SK-N-DZ (cell line): ENCODE data around the gene ANKRD13B.

Source experiments
- DNase-seq: peaks from one replicate; pipeline ENCODE4 v3.0.0-alpha.2; 2015; ENCODE audit warnings: low spot score

ANKRD13B gene

DNA sequence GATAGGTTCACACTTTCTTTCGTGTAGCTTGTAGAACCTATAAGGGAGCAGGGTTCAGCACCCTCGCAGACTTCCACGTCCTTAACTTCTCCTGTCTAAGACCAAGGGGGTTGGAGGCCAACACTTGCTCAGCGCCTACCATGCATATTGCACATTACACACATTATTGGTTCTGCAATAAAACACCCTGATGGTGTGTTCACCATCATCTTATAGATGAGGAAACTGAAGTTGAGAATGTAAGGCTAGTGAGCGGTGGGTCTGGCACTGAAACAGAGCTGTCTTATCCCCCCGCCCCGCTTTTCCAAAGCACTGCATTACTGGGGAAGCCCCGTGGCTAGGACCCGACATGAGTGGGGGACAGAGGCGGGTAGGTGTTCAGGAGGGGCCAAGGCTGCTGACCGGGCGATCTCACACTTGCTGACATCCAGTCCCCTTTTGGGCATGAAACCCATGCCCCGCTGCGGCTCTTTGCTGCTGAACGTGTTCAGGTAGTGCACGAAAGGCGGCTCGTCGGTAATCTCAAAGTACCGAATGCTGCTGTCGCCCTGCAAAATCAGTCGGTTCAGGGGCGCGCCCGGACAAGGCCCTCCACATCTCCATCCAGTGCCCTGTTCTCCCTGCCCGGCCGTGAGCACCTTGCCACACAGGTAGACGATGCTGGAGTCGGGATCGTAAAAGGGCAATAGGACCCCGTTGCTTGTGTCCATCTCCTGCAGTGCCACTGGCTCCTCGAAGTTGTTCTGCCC lies 23.5 kb downstream of the ANKRD13B start:
- no peak for DNase-seq

DNA sequence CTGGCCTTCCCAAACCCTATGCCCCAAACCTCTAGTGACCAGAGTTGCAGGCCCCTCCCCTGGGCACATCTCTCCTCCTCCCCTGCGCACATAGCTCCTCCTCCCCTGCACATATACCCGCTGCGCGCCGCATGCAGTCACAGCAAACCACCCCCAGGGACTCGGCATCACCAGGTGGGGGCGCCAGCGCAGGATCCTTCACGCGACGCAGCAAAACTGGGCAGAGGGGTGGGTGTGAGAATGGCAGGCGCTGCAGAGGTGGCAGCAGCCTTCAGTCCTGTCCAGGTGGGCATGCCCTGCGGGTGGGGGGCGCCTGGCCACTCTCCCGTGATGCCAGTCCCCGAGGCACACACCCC lies 24.2 kb downstream of the ANKRD13B start:
- DNase-seq: no peak

DNA sequence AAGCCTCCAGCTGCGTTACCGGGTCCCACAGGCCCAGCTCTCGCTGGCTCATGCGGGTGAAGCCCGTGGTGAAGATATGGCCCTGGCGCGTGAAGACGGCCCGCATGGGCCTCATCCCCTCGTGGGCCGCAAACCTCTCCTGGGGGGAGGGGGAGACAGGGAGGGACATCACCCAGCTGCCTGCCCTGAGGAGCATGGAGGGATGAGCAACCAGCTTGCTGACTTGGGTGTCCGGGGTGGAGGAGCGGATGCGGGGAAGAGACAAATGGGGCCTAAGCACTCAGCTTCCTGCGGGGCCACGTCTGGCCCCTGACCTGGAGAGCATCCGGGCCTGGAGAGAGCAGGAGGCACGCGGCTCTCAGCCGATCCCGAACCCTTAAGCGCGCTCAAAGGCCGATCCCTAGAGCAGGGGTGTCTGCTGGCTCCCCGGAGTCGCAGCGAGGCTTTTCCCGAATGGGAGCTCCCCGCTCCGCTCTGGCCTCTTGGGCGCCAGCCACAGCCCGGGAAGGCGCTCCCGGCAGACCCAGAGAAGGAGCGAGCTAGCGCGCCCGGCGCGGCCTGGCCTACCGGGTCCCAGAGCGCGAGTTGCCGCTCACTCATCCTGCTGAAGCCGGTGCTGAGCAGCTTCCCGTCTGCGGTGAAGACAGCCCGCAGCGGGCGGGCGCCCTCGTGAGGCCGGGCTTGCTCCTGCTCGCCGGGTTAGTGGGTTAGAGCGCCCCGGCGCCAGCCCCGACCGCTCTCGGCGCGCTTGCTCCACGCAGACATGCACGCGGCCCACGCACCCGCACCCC lies 24.7 kb downstream of the ANKRD13B start:
- DNase-seq: no peak

DNA sequence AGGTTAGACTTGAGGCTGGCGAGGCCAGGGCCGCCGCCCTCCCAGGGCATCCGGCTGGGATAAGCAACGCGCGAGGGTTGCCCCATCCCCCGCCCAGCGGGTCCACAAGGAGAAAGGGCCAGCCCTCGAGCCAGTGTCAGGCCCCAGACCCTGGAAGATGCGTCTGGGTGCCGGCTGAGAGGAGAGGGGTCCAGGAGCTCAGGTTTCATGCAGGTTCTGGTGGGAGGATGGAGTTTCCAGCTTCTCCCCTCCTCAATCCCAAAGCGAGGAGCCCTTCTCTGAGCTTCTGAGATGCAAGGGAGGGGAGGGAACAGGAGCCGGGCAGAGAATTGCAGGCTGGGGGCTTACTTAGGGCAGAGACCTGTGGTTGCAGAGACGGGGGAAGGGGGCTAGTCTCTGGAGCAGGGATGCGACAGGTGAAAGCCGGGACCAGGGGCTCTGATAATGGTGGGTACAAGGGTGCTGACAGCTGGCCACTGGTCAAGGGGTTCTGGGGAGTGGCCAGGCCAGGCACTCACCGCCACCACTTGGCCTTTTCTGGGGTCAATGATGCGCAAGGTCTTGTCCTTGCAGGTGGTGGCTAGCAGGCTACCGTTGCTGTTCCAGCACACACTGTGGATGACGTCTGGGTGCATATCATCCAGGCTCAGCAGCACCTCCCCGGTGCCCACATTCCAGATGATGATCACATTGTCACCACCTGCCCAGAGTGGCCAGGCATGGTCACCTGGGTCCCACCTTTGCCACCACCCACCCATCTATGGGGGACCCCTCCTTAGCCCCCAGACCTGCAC lies 25.5 kb downstream of the ANKRD13B start:
- no peak for DNase-seq

DNA sequence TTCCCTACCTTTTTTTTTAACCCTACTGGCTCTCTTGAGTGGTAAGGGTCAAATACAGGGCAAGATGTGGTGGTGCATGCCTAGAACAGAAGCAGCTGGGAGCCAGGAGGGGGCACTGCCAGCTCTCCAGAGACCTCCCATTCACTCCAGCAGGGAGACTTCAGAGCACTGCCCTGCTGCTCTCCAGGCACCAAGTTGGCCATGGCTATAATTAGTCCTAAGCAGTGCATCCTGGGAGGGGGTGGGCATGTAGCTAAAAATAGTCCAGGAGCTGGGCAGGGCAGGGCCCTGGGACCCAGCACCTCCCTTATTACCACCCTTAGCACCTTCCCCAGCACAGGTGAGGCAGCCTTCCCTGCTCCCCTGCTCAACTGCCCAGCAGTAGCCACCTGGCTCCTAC lies 26.3 kb downstream of the ANKRD13B start:
- DNase-seq: no peak

DNA sequence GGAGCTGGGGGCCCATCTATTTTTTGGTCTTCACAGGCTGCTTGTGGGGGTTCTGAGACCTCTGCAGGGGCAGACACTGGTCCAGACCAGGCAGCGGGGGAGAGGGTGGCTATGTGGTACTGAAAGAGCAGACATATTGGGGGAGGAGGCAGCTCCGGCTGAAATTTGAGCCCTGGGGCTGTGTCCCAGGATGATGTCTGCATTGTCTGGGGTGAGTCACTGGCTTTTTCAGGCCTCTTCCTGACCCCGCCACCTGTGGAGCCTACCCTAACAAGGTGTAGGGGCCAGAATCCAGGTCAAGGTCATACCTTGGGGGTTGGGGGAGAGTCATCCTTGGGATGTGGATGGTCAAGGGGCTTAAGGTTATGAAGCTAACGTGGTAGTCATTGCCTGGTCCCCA lies 27.3 kb downstream of the ANKRD13B start:
- DNase-seq: no peak

DNA sequence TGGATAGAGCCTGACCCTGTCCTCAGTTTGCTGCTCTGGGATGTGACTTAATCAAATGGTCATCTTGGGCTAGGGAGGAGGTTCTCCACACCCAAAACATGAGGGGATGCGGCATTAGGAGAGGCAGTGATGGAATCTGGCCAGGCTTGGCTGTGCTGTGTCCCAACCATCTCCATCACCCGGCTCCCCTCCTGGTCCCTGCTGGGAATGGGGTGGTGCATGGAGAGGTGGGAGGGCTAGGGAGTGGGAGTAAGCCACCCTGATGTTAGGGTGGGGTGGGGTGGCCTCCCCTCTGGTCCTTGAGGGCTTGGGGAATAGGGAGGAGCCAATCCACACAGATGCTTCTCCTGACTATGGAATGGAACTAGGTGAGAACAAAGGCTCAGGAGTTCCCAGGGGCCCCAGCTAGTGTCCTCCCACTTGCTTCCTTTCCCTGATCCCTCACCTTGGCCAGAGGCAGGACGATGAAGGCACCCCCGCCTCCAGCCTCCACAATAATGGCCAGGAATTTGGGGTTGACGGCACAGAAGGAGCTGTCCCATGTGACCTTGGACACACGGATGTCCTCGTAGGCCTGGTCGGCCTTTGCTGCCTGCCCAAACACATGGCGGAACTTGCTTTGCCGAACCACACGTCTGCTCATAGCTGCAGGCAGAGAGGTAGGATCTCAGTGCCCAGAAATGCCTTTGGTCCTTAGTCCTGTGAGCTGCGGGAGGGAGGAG lies 28.0 kb downstream of the ANKRD13B start:
- DNase-seq: no peak

DNA sequence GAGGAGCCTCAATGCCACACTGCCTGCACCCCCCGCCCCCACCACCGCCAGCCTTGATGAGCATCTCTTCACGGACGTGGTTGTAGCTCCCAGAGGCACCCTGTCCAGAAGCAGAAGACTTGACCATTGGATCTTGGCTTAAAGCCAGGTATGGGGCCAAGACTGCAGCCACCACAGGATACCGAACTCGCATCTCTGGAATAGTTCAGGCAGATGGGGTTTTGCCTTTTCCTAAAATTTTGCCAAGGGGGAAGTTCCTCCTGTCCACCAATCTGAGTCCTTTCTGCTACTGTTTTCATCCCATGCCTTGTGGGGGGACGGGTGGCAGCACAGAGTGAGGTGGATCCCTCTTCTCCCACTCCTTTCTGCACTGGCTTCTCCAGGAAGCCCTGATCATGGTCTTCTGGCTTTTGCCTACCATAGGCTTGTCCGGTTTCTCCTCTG lies 28.8 kb downstream of the ANKRD13B start:
- peak; percentile 49 for DNase-seq

DNA sequence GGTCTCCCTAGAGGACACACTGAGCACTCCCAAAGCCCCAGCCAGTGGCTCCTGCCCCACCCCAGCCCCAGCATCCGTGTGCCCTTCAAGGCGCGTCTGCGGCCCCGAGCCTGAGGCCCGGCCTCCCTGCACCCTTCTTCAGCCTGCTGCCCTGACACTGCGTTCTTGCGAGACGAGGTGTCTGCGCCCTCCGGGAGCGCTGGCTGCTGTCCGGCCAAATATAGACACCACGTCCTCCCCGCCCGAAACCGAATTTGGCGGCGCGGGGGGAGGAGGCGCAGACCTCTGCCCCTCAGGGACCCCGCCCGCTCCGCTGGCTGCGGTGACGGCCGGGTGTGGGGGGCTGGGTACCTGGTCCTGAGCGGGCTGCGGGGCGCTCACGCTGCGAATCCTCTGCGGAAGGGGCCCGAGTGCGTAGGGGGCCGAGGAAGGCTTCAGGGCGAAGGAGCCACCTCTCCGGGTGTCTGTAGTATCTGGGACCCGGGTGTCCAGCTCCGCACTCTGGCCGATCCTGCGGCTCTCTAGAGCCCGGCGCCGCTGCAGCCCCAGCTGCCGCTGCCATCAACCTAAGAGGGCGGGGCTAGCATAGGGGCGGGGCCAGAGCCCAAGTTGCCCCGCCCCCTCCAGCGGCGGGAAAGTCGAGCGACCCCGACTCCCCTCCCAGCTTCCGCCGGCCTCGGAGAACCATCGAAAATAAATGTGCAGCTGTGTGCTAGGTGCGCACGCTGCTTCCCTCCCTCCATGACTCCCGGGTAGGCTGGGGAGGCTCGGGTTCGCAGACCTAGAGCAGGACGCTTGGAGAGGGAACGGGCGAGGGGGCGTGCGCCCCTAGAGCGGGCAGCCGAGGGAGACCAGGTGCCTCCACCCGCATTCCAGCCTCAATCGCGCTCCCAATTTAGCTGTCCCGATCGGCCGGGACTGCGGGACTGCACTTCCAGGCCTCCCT lies 29.7 kb downstream of the ANKRD13B start, which contains the start of gene CORO6:
Gene CORO6 (minus strand): TSS at position 576 of the 946 bp plus-strand sequence. CDS start 1,491 bp downstream, outside the sequence.
- peak; percentile 90 for DNase-seq

DNA sequence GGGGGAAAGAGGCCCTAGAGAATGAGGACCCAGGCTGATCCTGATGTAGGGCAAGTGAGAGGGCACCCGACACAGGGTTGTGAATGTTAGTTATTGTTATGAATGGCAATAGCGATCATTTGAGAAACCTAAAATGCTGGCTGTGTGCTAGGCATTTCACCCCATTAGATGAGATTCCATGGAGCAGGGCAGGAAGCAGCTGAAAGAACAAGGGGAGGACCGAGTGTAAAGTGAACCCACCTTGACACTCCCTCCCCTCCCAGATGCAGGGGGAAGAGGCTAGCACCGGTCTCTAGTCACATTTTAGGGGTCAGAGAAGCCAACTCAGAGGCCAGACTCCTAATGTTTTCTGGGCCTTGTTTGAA lies 30.3 kb downstream of the ANKRD13B start:
- DNase-seq: no peak

DNA sequence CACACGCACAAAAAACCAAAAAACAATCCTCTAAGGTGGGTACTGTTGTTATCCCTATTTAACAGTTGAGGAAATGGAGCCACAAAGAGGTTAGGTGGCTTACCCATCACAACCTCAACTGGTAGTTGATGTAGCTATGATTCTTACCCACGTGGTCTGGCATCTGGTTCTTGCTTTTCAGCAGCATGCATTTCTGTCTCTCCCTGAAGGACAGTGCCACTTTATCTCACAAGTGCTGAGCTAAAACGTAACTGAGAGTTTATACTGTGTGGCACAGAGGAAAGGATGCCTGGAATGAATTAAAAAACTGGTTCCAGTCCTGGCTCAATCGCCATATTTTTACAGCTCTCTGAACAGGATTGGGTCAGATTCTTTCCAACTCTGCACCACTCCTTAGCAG lies 31.7 kb downstream of the ANKRD13B start:
- DNase-seq: no peak

DNA sequence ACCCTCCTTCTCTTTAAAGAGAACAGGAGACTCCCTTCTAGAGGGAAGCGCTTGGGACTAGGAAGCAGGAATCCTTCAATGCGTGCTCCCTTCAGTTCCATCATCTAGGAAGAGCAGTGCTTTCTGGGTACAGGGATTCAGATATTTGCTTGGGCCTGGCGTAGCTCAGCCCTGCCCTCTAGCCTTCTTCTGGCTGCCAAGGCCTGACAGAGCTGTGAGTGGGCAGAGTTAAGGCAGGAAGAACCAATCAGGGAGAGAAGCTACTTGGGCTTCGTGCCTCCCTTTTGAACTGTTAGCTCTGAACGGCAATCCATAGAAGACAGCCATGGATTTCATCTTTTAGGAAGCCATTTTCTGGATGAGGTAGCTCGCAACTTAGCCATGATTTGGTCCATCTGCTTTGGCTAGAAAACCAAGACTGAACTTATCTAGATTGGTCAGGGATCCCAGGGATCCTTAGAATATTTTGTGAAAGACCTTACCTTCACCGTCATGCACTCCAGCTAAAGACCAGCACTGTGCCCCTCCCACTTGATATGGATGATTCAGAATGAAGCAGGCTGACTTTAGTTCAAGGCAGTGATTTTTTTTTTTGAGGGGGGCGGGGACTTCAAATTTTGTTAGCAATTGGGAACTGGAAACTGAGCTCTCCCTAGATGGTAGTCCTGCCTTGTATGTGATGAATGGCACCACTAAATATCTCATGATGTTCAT lies 32.3 kb downstream of the ANKRD13B start:
- peak; percentile 42 for DNase-seq

DNA sequence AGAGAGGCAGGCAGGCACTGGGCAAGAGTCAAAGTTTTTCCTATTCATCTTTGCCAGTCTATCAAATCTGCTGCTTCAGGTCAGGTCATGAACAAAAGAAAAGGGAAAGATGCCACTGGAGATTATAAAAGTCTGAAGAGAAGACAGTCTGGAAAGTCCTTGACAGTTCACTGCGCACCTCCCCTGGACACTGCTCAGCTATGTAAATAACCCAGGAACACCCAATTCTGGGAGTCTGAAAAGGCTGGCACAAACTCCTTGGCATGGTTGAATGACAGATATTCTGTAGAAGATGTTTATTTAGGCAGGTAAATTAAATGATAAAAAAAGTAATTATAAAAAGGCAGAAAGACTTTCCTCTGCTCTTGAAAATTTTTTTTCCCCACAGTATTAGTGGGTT lies 35.0 kb downstream of the ANKRD13B start:
- no peak for DNase-seq

DNA sequence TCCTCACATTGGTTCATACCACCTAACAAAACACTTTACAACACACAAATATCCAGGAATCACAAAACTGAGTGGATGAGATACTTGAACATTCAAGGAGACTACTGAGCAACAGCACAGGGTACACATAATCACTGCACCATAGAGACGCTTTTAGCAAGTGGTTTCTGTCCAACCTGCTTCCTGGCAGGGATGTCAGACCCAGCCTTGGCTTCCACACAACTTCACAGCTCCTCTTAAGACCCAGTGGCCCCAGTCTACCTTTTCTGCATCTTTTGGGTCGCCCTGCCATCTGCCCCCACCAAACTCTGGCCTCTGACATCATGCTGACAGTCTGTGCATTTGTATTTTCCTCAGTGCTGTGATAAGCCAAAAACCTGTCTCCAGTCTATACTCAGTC lies 35.7 kb downstream of the ANKRD13B start:
- DNase-seq: peak; percentile 2

DNA sequence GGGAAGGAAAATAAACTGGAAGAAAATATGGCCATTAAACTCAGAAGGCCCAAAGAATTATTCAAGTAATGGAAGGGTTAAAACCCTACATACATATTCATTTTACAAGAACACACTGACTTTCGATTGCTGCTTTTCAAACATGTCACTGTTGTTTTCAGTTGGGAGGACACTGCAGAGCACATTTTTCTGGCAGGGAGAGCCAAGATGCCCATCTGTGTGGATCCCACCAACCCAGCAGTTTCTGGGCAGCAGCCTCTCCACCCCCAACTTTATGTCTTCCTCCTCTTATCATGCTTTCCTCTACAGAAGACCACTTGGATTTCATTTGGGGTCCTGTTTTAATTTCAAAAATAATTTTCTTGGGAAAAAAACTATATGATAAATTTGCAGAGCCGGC lies 36.9 kb downstream of the ANKRD13B start:
- no peak for DNase-seq

DNA sequence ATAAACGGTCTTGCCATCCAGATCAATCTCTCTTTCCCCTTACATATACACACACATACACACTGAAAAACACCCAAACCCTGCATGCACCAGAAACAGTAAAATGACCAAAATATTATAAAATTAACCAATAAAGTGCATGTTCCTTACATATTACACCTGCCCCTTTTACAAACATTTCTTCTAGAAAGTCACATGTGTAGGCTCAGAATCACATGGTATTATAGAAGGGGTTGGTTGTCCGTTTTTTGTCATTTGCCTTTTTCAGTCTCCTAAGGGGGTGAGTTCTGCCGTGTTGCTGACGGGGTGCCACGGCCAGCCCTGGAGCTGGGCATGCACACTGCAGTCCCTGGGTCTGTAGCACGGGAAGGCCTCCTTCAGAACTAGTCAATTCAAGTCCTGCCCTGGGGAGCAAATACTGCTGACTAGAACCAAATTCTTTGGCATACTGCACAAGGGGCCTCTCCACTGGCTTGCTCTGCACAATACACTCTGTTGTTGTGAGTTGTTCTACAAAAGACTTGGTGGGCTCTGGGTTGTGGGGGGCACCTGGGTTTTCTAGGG lies 37.8 kb downstream of the ANKRD13B start:
- DNase-seq: peak; percentile 1

DNA sequence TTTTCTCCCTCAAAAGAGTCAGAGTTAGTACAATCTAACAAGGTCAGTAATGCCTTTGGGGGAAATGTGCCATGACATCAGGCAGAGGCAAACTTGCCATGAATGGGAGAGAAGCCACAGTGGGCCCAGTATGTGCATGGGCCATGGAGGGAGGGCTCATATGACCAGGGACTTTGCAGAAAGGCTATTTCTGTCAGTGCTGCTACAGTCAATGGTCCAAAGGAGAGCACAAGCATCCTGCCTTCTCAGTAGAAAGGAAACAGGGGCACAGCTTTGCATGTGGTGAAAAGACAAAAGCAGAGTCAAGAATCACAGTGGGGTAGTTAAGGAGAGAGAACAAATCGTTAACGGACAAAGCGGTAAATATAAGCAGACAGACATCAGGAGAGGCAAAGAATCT lies 41.0 kb downstream of the ANKRD13B start:
- no peak for DNase-seq

DNA sequence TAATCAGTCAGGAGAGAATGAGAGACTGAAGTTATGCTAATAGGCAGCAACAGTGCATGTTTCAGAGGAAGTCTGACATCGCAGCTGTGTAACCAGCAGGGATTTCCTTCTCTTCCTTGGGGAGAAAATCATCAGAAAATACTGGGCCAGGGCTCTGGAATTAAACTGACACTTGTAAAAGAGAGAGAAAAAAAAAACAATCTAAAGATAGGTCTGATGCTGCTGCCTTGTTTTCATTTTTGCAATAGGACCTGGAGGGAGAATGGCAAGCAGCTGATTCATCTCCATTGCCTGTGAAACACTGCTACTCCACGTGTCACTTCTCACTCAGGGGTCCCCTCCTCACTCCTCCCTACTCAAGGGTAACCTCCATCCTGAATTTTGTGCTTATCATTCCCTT lies 47.5 kb downstream of the ANKRD13B start:
- no peak for DNase-seq

DNA sequence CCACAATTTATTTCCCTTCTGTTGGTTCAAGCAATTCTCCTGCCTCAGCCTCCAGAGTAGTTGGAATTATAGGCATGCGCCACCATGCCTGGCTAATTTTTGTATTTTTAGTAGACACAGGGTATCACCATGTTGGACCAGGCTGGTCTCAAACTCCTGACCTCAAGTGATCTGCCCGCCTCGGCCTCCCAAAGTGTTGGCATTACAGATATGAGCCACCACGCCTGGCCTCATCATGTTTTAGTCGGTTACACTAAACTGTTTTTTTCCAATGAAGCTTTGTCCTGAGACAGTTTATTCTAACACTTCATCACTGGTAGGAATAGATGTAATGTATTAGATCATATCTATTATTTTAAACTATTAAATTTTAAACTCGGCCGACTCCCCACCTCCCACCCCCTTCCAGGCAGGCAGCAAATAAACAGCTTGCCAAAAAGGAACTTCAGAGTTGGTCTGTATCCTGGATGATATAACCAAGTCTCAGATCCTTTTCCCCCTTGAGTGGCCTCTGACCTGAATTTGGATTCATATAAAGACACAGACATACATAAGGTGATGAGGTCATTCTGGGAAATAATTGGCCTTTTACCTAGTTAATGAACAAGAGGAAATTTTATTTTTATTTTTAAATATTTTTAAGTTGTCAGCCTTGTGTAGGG lies 48.2 kb downstream of the ANKRD13B start:
- DNase-seq: no peak
